Stimulated activated CD8-positive, alpha-beta memory T cell treated with anti-CD3 and anti-CD28 coated beads, Interleukin-4, amount 100 ng/mL, for 24 hours (primary cell): ENCODE results near the gene LZTR1.

Experiments used
- DNase-seq: peaks from one replicate; pipeline ENCODE4 v3.0.0-alpha.2; 2020; ENCODE audit warnings: low read depth

The LZTR1 gene

GRCh38 chr22:20980938-20981722 lies 967 bp upstream of the LZTR1 start:
- DNase-seq = no peak

- DNase-seq = no peak
These were observed 426 bp downstream of the LZTR1 start for GRCh38 chr22:20982563-20982882.

- no peak for DNase-seq
These were observed 1.1 kb downstream of the LZTR1 start for GRCh38 chr22:20983081-20983771.

- DNase-seq = no peak
These were observed 3.6 kb downstream of the LZTR1 start for GRCh38 chr22:20985720-20986119.

GRCh38 chr22:20986365-20986764 lies 4.3 kb downstream of the LZTR1 start:
- DNase-seq = no peak

GRCh38 chr22:20987375-20987774 lies 5.3 kb downstream of the LZTR1 start:
- no peak for DNase-seq

GRCh38 chr22:20988573-20989322 lies 6.7 kb downstream of the LZTR1 start:
- no peak for DNase-seq

- DNase-seq = no peak
These were observed 7.4 kb downstream of the LZTR1 start for GRCh38 chr22:20989323-20990138.

GRCh38 chr22:20990184-20991180 lies 8.4 kb downstream of the LZTR1 start:
- DNase-seq = no peak

GRCh38 chr22:20991252-20992055 lies 9.4 kb downstream of the LZTR1 start:
- no peak for DNase-seq

- DNase-seq = no peak
These were observed 10.0 kb downstream of the LZTR1 start for GRCh38 chr22:20992056-20992442.

- DNase-seq = no peak
These were observed 10.6 kb downstream of the LZTR1 start for GRCh38 chr22:20992456-20993303.

- DNase-seq = no peak
These were observed 11.4 kb downstream of the LZTR1 start for GRCh38 chr22:20993304-20994127.

GRCh38 chr22:20994128-20994901 lies 12.2 kb downstream of the LZTR1 start:
- no peak for DNase-seq

GRCh38 chr22:20994902-20995241 lies 12.8 kb downstream of the LZTR1 start:
- no peak for DNase-seq

GRCh38 chr22:20995329-20996030 lies 13.4 kb downstream of the LZTR1 start:
- DNase-seq = no peak

GRCh38 chr22:20996031-20996410 lies 13.9 kb downstream of the LZTR1 start:
- DNase-seq = no peak
